ENCODE data around the gene SLIT1. TPM values are rescaled to one million over a fixed set of nuclear protein-coding genes. Genes with fewer than 3 reads are reported as not detected.

Gene SLIT1
- total RNA-seq, 1 donor from 2014 or later, result 55.7 TPM

DNA sequence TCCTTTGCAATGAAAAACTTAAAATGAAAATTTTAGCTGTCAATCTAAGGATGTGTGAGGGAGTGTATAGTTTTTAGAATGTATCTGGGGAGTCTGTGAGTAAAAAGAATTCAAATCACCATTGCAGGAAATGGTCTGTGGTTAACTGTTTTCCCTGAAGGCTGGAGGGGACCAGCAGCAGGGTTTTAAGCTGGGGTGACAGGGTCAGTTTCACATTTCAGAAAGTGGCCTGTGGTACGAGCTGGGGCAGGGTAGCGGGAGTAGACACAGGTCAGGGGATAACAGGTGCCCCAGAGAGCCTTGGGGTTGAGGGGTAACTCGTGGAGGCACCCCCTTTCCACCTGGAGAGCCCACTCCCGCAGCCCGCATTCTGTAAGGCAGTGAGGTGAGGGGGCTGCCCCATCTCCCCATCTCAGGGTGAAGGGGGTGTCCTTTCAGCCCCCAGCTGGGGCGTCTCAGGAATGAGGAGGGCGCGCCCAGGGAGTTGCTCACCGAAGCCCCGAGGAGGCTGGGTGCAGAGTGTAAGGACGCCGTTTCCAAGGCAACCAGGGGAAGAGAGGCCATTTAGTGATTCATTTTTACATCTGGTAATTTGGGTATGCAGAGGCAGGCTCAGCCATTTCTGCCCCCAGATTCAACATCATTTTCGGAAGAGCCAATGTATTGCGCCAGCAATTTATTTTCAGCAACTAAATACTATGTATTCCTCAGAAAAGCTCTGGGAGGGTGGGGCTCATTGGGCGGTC, 168.9 kb downstream of the SLIT1 start:
- Mint-ChIP-seq H3K4me3 (no peak overlapping the region), H3K27ac (no peak overlapping the region), H3K9me3 (no peaks in the 10 kb centered on the region), H3K36me3 (no peaks in the 10 kb centered on the region), H3K4me1 (ENCODE audit: unreplicated experiment) (peaks cover 7% of the 10 kb centered on the region), H3K27me3 (no peaks in the 10 kb centered on the region)
- DNase-seq (ENCODE audit: extremely low spot score, unreplicated experiment), result no peak
- no peak for TF ChIP-seq CTCF (conservative IDR thresholded peaks at IDR 0.05)

DNA sequence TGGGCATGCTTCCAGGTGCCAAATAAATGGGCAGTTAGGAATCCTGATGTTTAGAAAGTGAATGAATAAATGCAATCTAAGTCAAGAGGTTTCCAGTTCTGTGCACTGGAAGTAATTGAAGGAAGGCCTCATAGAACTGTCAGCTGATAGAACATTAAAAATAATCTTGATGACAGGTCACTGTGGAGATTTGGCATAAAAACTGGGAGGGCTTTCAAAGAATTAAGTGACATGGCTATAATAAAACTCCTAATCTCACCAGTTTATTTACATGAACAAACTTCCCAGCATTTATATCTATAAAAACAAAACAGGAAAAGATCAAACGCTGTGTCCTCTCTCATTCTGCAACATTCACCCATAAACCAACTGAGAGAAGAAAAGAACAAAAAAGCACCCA, 170.5 kb downstream of the SLIT1 start:
- no peak for TF ChIP-seq CTCF (conservative IDR thresholded peaks at IDR 0.05)
- Mint-ChIP-seq H3K4me1 (ENCODE audit: unreplicated experiment) (peaks cover 5% of the 10 kb centered on the region), H3K36me3 (peaks cover under 1% of the 10 kb centered on the region), H3K4me3 (no peak overlapping the region), H3K27me3 (no peaks in the 10 kb centered on the region), H3K27ac (no peak overlapping the region), H3K9me3 (peaks cover under 1% of the 10 kb centered on the region)
- no peak for DNase-seq (ENCODE audit: extremely low spot score, unreplicated experiment)

GRCh38 chr10:97013983-97014382, 171.8 kb downstream of the SLIT1 start:
- peaks cover 3% of the 10 kb centered on the region for H3K4me1 Mint-ChIP-seq (ENCODE audit: unreplicated experiment)
- DNase-seq (ENCODE audit: extremely low spot score, unreplicated experiment), result no peak

DNA sequence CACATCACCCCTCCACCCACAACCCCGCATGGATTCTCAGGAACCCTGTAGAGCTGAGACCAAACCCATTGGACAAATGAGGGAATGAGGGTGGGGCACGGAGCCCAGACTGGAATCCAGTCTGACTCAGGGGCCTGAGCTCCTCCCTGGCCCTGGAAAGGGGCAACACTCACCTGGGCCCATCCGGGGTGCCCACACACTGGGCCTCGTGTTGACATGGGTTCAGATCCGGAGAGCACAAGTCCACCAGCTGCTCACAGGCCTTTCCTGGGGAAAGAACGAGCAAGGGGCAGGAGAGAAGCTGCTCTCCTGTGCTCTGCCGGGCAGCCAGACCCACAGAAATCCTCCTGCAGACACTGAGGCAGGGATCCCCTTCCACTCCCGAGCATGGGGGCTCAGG, 172.2 kb downstream of the SLIT1 start:
- peaks cover 3% of the 10 kb centered on the region for H3K4me1 Mint-ChIP-seq (ENCODE audit: unreplicated experiment)
- DNase-seq (ENCODE audit: extremely low spot score, unreplicated experiment), result no peak
- no peak overlapping the region for H3K27ac Mint-ChIP-seq
- H3K36me3 Mint-ChIP-seq, result peaks cover 4% of the 10 kb centered on the region
- no peak overlapping the region for H3K4me3 Mint-ChIP-seq
- no peaks in the 10 kb centered on the region for H3K27me3 Mint-ChIP-seq
- H3K9me3 Mint-ChIP-seq, result peaks cover 5% of the 10 kb centered on the region
- TF ChIP-seq CTCF (conservative IDR thresholded peaks at IDR 0.05), result no peak

More at GRCh38 chr10:97013983-97014382, 171.8 kb downstream of the SLIT1 start:
- Mint-ChIP-seq H3K27ac (no peak overlapping the region), H3K36me3 (peaks cover 4% of the 10 kb centered on the region), H3K9me3 (peaks cover 5% of the 10 kb centered on the region), H3K4me3 (no peak overlapping the region), H3K27me3 (no peaks in the 10 kb centered on the region)
- no peak for TF ChIP-seq CTCF (conservative IDR thresholded peaks at IDR 0.05)

- no peak for DNase-seq (ENCODE audit: extremely low spot score, unreplicated experiment)
- TF ChIP-seq CTCF (conservative IDR thresholded peaks at IDR 0.05), result no peak
- peaks cover 7% of the 10 kb centered on the region for H3K36me3 Mint-ChIP-seq
- H3K4me3 Mint-ChIP-seq, result no peak overlapping the region
- H3K4me1 Mint-ChIP-seq (ENCODE audit: unreplicated experiment), result peaks cover 1% of the 10 kb centered on the region
- peaks cover 8% of the 10 kb centered on the region for H3K9me3 Mint-ChIP-seq
- H3K27ac Mint-ChIP-seq, result no peak overlapping the region
- no peaks in the 10 kb centered on the region for H3K27me3 Mint-ChIP-seq
These were observed 173.3 kb downstream of the SLIT1 start for GRCh38 chr10:97012470-97012869.
